ENCODE results near the gene ARHGDIG.

The ARHGDIG gene

DNA sequence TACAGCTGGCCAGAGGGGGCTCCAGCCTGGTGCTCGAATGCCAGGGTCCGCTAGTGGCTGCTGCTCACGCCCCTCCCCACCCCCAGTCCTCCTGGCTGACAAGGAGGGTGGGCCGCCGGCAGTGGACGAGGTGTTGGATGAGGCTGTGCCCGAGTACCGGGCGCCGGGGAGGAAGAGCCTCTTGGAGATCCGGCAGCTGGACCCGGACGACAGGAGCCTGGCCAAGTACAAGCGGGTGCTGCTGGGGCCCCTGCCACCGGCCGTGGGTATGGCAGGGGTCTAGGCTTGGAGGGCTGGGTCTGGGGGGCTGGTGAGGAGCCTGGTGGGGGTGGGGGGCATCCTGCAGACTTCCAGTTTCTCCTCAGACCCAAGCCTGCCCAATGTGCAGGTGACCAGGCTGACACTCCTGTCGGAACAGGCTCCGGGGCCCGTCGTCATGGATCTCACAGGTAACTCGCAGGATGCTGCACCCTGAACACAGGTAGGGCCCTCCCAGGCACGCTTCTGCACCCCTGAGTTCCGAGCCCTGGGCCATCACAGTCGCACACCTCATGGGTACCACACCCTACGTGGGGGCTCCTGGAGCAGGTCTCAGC is 1.4 kb downstream of the ARHGDIG start:
- DNase-seq, result no peak

DNA sequence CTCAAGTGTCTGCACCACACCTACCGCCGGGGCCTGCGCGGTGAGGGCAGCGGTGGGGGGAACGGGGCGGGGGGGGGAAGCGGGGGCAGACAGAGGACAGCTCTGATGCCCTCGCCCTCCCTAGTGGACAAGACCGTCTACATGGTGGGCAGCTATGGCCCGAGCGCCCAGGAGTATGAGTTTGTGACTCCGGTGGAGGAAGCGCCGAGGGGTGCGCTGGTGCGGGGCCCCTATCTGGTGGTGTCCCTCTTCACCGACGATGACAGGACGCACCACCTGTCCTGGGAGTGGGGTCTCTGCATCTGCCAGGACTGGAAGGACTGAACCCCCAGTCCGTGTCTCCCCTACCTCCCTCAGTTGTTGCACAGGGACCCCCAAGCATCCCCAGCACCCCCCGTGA is 2.1 kb downstream of the ARHGDIG start:
- no peak for DNase-seq

DNA sequence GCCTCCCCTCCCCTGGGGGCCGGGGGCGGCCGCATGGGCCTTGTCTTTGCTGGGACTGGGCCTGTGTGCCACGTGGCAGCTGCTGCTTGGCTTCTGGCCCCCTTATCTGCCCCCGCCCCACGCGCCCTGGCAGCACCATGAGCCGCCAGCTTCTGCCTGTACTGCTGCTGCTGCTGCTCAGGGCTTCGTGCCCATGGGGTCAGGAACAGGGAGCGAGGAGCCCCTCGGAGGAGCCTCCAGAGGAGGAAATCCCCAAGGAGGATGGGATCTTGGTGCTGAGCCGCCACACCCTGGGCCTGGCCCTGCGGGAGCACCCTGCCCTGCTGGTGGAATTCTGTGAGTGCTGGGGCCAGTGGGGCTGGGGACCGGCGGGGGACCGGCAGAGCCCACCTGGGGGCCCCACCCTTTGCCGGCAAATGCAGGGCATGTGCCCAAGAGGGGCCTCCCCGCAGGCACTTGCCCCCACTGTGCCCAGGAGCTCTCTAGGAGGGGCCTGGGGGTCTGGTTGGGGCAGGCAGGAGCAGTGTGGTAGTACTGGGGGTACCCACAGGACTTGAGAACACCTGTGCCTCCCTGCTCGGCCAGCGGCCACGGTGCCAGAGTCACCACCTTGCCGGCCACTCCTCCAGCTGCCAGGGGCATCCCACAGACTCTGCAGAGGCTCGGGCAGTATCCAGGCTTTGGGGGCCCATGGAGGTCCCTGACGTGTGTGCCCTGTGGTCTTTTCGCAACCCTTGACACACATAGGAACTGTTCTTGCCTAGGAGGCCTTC is 2.8 kb downstream of the ARHGDIG start, which contains the start of gene PDIA2:
PDIA2 (plus strand) TSS at position 132 of the 773 bp plus-strand sequence; CDS start at position 138, 6 bp downstream.
- DNase-seq, result no peak

DNA sequence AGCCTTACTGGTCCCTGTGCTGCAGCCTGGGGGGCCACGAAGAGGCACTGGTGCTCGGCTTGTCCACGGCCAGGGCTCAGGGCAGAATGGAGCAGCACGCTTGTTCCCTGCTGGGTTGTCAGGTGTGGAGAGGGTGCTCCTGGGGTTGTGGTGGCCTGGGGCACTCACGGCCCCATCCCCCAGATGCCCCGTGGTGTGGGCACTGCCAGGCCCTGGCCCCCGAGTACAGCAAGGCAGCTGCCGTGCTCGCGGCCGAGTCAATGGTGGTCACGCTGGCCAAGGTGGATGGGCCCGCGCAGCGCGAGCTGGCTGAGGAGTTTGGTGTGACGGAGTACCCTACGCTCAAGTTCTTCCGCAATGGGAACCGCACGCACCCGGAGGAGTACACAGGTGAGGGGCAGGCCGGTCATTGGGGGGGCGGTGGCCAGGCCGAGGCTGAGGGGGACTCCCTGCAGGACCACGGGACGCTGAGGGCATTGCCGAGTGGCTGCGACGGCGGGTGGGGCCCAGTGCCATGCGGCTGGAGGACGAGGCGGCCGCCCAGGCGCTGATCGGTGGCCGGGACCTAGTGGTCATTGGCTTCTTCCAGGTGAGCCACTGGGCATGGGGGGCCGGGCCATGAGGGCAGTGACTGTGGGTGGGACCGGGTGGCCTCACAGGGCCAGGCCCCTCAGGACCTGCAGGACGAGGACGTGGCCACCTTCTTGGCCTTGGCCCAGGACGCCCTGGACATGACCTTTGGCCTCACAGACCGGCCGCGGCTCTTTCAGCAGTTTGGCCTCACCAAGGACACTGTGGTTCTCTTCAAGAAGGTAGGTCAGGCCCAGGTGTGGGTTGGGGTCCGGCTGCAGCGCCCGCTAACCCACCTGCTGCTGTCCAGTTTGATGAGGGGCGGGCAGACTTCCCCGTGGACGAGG is 4.1 kb downstream of the ARHGDIG start:
- no peak for DNase-seq

DNA sequence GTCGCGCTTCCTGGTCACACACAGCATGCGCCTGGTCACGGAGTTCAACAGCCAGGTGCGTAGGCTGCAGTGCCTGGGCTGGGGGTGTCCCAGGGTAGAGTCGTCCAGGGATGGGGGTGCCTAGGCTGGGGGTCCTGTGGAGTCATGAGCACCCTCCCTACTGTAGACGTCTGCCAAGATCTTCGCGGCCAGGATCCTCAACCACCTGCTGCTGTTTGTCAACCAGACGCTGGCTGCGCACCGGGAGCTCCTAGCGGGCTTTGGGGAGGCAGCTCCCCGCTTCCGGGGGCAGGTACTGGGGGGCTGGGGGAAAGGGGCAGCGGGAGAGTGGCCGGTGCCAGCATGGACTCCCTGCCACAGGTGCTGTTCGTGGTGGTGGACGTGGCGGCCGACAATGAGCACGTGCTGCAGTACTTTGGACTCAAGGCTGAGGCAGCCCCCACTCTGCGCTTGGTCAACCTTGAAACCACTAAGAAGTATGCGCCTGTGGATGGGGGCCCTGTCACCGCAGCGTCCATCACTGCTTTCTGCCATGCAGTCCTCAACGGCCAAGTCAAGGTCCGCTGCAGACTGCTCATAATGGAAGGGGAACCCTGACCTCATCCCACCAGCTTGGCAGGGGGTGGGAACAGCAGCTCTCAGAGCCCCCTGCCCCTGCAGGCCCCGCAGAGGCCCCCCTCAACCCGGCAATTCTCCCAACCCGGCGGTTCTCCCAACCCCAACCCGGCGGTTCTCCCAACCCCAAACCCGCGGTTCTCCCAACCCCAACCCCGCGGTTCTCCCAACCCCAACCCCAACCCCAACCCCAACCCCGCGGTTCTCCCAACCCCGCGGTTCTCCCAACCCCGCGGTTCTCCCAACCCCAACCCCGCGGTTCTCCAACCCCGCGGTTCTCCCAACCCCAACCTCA is 5.0 kb downstream of the ARHGDIG start:
- no peak for DNase-seq

DNA sequence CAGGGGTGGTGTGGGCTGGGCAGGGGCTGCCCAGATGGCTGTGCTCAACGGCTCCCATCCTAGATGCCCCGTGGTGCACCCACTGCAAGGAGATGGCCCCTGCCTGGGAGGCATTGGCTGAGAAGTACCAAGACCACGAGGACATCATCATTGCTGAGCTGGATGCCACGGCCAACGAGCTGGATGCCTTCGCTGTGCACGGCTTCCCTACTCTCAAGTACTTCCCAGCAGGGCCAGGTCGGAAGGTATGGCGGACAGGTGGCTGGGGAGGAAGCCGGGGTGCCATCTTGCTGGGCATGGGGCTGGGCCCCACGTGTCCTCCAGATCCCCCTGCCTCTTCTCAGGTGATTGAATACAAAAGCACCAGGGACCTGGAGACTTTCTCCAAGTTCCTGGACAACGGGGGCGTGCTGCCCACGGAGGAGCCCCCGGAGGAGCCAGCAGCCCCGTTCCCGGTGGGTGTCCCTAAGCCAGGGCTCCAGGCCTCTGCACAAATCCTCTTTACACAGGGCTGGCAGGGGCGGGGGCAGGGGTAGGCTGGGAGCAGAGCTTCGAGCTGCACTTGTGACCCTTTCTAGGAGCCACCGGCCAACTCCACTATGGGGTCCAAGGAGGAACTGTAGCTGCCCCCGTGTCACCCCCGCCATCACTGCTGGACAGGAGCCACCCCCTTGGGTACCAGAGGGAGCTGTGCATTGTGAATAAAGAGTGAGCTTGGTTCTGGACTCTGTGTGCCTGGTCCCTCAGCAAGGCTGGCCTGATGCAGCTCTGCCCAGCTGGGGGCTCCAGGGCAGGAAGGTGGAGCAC is 6.3 kb downstream of the ARHGDIG start:
- no peak for DNase-seq

DNA sequence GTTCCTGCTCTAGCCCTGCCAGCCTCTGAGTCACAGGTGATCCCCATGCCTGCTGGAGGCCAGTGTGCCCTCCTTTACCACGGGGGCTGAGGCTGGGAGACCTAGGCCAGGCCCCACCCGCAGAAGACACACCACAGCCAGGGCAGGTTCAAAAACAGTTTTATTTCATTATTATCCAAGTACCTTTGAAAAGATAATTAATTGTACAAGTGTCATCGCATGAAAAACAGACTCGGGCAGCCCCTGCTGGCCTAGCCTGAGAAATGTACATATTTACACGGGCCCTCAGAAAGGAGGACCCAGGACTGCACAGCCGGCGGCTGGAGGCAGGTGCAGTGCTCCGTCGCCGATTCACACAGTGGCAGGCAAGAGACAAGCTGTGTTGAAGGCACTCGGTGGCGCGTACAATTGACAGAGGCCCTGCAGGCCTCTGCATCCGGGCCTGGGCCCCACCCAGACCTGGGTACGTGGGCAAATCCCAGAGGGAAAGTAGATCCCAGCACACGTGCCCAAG is 7.0 kb downstream of the ARHGDIG start:
- DNase-seq, result no peak

DNA sequence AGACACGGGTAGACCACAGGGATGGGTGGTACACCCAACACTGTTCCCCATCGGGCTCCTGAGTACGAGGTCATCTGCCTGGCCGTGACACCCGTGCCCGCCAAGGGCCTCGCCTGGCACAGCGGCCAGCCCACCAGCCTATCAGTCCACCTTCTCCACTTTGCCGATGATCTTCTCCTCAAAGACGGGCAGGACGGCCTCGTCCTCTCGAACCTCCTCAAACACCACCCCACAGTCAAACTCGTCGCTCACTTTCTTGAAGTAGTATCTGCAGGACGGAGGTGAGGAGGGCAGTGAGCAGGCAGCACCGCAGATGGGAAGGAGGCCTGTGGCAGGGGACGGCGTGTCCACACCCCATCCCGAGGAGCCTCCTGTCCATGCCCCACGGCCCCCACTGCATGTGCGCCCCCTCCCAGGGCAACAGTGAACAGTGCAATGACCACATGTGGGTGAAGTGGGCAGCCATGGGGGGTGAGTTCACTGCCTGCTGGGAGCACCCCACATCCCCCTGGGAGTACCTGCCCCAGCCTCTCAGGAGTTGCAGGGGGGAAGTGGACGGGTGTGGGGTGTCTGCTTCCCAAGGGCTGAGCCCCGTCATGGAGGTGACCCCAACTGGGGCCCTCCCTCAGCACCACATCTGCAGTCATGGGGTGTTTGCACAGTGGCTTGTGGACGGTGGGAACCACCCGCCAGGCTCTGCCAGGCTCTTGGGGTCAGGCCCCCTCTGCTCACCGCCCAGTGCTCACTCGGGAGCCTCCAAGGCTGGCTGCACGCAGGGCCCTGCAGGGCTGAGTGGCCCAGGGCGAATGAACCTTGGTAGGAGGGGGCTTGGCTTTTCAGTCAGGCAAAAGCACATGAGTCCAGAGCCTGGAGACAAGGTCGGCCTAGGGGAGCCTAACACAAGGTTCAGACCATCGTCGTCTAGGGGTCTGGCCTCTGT is 7.9 kb downstream of the ARHGDIG start:
- DNase-seq, result no peak

DNA sequence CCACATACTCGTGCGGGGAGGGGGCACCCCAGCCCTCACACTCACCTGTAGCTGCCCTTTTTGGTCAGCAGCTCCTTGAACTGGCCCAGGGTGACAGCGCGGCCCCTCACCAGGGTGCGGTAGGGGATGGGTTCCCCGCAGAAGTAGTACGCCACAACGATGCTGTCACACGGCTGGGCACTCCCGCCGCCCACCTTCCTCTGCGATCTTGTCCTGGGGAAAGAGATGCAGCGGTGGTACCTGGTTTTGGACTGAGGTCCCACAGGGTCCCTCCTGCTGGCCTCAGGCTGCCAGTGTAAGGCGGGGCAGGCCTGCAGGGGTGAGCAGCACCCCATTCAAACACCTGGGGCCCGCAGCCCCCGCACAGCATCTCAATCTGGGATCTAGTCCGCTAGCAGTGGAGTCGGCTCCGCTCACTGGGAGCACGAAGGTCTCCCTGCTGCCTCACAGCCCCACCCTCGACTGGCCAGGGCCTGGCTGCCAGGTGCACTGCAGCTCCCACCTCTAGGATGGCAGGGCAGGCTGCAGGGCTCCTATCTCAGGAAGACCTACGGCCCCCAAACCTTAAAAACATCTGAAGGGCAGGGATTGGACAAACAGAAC is 9.1 kb downstream of the ARHGDIG start:
- DNase-seq, result no peak

DNA sequence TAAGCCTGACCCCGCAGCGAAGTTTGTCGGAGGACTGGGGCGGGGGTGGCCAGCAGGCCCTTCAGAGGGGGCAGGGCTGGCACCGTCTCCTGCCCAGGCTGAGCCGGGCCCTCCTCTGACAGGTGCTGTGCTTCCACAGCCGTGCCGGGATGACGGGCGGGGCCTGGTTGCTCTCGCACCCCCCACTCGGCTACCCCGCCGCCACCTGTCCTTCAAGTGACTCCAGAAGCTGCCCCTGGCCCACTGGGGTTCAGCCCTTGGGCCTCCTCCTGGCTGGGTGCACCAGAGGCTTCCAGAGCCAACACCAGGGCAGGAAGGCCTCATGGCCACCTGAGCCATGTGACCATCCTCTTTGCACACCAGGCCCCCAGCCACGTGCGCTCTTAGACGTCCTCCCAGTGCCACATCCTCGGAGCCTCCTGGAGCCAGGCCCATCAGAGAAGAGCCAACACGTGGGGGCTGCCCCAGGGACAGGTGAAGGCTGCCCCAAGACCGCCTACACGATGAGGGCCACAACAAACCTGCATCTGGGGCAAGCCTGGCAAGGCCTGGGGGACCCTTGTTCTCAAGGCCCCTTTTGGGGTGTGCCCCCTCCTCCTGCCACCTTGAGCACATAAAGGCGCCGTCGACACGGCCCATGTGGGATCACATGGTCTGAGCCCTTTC is 9.8 kb downstream of the ARHGDIG start:
- DNase-seq, result no peak

DNA sequence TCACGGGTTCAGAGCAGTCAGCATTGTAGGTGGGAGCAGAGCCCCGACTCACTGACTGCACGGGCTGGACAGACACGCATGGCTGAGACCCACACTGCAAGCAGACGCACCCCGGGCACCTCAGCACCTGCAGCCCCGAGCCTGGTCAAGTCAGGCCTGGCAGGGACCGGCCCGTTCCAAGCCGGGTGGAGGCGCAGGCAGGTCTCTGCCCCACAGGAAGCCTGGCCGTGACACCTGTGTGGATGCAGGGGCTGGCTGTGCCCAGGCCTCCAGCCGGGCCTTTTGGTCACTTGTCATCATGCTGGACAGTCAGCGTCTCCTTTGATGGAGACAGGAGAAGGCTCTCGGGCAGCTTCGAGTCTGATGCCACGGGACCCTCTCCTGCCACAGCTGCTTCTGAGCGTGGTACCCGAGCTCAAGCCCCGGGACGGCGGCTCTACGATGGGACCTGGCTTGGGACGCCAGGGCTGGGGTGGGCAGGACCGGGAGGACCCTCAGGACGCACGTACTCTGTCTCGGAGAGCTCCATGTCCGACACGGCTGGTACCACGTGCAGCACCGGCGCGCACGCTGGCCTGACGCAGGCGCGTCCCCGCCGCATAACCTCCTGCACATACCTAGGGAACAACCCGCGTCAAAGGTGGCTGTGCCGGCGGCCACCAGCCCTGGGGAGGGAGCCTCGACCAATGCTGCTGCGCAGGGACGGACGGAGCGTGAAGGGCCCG is 10.5 kb downstream of the ARHGDIG start:
- no peak for DNase-seq

DNA sequence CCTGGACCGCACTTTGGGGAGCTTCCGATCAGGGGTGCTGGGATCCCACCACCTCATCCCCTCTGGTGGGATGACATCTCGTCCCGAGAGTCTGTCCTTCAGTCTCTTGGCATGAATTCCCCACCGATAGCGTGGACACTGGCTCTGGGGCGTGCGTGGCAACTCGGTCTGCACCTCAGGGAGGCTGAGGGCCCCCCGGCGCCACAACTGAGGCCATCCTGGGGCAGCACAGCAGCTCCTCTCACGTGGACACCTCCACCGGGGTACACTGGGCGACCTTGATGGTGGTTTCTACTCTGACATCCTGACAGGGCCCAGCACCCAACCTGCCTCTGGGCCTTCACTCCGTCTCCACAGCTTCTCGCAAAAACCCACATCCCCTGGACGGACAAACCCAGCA is 11.1 kb downstream of the ARHGDIG start:
- no peak for DNase-seq

DNA sequence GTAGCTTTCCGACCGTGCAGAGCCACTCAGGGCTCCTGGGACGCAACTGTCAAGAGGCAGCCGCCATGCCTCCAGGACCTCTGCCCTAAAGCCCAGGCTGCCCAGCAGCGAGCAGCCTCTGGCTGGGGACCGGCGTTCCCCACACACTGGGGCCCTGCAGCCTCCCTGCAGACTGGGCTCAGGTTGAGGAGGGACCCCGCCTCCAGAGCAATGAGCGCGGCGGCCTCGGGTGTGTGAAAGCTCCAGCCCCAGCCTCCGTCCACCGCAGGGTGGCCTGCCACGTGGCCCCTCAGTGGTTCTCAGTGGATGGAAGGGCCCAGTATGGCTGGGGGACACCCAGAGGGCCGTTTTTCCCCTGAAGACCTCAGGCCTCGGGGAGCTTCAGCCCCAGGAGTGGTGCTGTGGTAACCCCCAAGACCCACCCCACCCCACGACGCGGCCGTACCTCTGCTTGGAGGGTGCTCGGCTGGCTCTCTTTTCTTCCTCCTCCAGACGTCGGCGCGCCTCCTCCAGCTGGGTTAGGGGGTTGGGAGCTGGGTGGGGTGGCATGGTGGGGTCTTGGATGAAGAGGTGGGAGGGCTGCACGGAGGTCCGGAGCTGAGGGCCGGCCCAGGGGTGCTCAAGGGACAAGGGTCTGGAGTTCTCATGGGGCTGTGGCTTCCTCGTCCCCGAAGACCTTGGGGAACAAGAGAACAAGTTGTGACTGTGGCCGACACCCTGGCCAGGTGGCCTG is 12.8 kb downstream of the ARHGDIG start:
- DNase-seq, result no peak

DNA sequence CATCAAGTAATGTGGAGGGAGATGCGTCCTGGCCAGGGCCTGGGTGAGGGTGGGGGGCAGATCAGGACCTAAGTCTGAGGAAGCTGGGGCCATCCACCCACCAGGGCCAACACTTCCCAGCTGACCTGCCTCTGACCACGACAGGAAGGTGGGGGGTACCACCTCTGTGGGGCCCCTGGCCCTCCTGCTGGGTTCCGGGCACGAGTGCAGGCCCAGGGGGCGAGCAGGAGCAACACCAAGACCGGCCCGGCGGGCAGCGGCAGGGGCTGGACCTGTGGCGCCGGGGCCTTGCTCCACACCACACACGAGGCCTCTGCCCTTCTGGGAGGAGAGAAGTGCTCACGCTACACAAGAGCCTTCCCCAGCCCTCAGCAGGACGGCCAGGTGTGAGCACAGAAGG is 15.9 kb downstream of the ARHGDIG start:
- no peak for DNase-seq

DNA sequence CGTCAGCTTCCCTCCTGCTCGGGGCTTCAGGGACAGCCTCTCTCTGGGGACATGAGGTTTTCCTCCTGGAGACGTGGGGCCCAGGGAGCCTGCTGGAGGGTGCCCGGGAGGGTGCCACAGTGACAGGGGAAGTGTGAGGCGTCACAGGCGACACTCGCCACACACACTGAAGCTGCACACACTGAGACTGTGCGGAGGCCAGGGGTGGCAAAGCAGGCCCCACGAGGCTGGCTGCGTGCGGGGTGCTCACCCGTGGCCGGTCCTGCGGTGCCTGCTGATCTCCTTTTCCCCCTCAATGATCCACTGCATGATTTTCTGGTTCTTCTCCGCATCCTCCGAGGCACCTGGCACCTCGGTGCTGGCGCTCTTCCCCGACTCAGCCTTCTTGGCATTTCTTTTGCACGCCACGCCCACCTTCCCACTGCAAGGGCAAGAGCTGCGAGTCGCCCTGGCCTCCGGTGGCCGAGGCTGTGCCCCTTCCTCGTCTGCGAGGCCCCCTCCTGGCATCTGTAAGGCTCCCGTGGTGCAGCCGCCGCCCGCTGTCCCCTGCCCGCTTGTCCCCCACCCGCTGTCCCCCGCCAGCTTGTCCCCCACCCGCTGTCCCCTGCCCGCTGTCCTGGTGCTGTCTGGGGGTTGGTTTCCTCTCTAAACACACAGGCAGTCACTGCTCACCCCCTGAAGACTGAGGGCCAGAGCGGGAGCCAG is 16.6 kb downstream of the ARHGDIG start:
- DNase-seq, result no peak

DNA sequence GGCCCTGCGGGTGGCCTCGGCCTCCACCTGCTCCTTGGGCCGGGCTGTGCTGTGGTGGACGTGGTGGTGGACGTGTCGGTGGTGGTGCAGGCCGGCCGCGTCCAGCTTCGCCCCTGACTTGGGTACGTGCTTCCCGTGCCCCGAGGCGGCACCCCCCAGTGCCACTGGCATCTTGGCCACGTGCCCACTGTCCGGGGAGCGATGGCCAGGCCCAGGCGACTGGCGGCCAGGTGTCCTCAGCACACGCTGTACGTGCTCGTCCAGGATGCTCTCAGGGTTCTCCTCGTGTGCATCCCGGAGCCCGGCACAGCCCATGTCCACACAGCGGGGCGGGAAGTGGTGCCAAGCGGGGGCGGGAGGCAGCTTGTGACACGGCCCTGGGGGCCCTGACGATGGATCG is 17.4 kb downstream of the ARHGDIG start:
- DNase-seq, result no peak

DNA sequence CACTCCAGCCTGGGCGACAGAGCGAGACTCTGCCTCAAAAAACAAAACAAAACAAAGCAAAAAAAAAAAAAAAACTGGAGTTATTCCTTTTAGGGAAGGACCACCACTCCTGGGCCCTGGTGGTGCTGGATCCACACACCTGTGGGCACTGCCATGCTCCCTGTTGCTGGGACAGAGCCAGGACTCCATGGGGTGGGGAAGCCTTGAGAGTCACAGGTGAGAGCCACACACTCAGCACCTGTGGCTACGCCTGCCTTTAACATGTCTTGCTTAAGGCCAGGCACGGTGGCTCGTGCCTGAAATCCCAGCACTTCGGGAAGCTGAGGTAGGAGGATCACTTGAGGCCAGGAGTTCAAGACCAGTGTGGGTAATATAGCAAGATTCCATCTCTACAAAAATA is 20.8 kb downstream of the ARHGDIG start:
- no peak for DNase-seq

All from GDM1 (cell line).